GM19397 (cell line): ENCODE results near the gene P2RY2.

ENCODE experiments used
- ATAC-seq: cut with Tn5 transposase; IDR thresholded peaks from one replicate; pipeline ENCODE4 v1.9.1; 2021; ENCODE audit warnings: mild to moderate bottlenecking, moderate library complexity; ENCODE audit not compliant: unreplicated experiment

Gene P2RY2

DNA sequence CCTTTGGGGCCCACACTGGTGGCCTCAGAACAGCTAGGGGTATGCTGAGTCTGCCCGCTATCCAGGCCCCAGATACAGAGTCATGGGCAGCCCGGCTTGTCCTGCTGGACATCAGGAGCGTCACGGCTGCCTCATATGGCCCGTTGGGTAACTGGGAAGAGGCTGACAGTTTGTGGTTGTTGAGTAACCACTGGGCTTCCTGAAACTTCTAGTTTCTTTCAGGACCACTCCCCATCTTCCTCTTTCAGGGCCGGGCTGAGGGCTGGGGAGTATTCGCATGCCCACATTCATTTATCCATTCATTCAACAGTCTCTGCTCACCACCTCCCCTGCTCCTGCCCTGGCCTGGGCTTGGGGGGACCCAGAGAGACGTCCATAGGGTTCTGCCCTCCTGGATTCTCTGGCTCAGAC is 13.4 kb upstream of the P2RY2 start:
- ATAC-seq, result no peak

DNA sequence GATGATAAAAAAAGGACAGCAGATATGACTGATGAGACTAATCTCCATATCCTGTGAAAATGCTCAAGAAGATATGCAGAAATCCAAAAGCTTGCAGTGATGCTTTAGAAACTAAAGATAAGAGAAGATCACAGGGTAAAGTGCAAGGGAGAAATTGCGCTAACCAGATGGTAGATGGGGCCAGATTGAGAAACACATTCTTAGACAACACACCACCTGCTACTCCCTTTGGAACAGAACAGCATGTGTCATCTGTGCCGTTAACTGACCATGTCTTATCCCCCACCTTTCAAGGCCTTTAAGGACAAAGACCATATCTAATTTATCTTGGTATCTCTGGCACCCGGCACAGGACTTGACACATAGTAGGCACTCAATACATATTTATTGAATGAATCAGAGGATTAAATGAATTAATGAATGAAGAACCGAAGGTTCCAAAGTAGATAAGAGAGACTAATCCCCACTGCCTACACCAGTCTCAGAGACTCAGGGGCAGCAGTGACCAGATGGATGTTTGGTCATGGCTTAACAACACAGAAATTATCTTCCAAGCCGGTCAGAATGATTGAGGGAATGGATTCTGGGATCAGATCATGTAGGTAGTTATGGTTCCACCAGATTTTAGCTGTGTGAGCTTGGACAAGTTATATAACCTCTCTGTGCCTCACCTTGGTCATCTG is 12.3 kb upstream of the P2RY2 start:
- ATAC-seq, result no peak

DNA sequence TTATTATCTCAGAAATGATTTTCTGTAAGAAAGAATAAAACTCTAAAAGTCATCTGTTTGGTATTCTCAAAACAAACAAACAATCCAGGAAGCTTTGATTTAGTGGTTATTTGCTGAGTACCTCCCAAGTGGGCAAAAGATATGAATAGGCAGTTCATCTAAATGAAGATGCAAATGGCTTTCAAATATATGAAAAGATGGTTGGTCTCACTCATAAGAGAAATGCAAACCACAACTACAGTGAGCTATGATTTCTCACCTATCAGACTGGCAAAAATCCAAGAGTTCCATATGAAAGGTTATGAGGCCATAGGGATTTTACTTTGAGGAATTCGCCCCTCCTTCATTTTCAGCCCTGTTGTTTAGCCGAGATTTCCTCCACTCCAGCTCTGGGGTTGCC is 11.3 kb upstream of the P2RY2 start:
- ATAC-seq, result no peak

DNA sequence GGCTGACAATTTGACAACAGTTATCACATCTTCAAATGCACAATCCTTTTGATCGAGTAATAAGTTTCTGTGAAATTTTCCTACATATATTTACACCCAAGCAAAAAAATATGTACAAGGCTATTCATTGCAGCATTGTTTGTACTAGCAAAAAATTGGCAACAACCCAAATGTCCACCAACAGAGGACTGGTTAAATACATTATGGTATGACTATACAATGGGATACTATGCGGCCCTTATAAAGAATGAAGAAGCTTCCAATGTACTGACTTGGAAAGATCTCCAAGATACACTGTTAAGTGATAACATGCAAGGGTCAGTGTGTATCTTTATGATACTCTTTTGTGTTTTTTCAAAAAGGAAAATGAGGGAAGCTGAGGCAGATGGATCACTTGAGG is 8.2 kb upstream of the P2RY2 start:
- ATAC-seq, result no peak

DNA sequence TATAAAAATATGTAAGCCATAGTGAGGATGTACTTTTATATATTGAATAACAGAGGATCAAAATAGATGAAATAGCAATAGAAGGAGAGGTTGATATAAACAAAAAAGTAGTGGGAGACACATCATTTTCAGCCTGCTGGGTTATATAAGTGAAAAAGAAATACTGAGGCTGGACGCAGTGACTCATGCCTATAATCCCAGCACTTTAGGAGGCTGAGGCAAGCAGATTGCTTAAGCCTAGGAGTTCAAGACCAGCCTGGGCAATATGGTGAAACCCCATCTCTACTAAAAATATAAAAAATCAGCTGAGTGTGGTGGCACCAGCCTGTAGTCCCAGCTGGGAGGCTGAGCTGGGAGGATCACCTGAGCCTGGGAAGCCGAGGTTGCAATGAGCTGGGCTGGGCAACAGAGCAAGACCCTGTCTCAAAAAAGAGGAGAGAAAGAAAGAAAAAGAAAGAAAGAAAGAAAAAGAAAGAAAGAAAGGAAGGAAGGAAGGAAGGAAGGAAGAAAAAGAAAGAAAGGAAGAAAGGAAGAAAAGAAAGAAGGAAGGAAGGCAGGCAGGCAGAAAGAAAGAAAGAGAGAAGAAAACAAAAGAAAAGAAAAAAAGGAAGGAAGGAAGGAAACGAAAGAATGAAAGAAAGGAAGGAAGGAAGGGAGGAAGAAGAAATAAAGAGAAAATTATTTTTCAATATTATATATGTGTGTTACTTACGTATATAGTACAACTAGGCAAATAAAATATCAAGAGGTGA is 7.0 kb upstream of the P2RY2 start:
- ATAC-seq, result no peak

DNA sequence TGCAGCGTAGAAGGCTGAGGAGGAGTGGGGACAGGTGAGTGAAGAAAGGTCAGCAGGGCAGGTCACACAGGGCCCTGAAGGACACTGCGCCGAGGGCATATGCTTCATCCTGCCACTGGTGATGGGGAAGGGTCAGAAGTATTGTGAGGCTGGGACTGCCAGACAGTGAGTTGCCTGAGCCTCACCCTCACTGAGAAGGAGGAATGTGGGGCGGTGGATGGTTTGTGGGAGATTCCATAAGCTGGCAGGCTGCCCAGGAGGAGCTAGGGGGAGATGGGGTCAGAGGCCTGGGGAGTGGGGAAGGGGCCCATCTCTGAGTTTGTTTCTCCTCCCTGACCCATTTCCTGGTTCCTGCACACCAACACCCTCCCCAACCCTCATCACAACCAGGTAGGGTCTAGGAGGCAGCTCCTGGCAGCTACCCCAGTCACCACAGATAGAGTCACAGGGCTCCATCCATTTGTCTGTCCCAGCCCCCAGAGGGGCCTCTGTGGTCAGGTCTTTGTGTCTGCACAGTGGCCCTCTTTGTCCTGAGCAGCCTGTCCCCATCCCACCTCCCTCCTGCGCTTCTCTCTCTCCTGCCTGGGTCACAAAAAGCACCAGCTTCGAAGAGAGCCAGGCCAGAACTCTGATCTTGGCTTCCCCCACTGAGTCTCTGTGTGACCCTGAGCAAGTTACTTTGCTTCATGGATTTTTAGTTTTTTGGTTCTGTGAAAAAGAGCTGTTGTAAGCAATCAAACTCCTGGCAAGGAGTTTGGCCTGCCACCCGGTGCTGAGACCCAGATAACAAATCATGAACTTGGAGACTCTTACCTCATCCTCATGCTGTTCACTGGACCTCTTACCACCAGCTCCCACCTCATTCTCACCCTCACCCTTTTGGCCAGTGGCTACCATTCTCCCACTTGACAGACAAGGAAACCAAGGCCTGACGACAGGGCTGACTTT is 4.6 kb upstream of the P2RY2 start:
- ATAC-seq, result no peak

DNA sequence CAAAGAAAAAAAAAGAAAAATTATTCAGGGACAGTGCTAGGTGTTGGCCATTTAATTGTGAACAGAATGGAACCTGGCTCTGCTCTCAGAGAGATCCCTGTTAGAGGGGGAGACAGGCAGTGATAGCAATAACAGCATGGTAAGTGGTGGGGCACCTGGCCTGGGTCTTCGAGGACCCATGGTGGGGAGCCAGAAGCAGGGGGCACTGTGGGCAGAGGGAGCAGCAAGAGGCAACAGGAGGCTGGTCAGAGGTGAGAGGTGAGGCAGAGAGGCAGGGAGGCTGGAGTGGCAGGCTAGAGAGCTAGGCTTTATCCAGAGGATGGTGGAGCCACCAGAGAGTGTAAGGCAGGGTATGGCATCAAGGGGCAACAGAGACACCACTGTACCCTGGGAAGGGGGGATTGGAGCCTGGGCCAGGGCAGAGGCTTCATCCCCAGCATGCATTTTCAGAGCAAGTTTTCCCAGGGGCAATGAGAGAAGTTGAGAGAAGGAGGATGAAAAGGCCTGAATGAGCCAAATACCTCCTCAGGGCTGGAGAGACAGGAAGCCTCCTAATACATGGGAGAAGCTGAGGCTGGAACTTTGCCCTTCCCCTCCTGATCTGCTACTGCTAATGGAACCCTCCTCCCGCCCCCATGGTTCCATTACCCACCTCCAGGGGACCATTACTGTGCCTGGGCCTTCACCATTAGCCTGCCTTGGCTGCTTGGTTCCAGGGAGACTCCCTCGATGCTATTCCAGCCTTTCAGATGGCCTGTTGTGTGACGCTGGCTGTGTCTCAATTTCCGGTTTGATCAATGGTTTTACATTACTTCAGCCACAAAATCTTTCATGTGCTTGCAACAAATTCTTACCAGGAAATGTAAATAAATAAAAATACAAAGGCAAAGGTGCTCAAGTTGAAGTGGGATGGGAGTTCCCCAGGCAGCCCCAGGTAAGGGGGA is 2.6 kb upstream of the P2RY2 start:
- no peak for ATAC-seq

DNA sequence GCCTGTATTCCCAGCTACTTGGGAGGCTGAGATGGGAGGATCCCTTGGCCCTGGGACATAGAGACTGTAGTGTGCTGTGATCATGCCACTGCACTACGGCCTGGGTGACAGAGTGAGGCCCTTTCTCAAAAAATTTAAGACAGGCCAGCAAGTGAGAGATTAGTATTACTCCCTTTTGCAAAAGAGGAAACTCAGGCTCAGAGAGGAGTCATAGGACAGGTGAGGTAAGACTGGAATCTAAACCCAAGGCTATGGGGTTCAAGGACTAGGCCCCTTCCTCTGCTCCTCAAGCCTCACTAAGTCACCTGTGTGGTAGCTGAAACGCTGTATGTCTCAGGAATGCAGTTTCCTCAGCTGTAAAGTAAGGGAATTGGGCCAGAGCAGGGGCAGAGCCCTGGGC is 1.6 kb upstream of the P2RY2 start:
- no peak for ATAC-seq

DNA sequence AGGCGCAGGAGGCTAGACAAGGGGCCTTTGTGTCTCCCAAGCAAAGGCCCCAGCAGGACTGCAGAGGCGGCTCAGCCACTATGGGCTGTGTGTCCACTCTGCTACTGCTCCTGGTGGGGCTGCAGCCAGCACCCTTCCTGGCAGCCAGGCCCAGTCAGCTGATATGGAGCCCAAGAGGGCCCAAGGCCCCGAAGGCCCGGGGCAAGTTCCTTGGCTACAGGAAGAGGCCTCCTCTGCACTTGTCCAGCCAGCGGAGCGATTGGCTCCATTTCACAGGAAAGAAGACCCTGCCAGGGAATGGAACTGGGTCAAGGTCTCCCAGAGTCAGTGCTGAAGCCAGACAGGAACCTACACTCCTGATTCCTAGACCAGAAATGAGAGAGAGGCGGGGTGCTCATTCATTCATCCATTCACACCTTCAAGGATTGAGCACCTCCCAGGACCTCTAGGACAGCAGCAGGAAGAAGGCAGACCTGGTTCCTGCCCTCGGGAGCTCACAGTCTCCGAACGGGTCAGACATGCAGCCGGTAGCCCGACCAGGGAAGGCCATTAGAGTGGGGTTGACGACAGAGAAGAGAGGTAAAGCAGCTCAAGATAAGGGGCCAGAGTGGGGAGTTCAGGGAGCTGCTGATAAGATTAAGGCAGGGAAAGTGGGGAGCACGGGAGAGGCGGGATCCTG is 811 bp upstream of the P2RY2 start:
- no peak for ATAC-seq

DNA sequence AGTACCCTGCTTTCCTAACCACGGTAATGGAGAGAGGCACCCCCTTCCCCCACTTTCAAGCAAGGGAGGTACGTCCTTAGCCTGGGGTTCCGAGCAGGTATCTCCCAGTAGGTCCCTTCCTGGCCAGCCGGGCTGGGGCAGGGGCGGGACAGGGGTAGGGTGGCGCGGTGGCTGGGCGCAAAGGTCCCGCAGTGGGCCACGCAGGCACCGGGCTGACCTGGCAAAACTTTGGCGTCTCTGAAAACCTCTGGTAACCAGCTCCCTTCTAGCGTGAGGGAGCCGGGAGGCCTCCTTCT is 323 bp upstream of the P2RY2 start:
- ATAC-seq, result no peak

DNA sequence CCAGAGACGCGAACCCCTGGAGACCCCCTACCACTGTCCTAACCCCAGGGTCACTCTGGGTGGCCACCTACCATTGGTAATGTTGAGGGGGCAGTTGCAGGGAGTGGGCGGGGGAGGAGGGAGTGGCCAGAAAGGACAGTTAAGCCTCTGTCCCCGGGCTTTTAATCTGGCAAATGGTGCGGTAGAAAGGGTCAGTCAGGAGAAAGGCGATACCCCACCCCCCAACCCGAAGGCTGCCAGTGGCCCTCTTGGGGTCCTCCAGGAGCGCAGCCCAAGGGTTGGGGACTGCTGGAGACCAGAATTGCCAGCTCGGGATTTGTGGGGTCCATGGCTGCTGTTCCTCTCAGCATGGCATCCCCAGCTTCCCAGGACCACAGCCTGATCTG is 742 bp downstream of the P2RY2 start:
- no peak for ATAC-seq

DNA sequence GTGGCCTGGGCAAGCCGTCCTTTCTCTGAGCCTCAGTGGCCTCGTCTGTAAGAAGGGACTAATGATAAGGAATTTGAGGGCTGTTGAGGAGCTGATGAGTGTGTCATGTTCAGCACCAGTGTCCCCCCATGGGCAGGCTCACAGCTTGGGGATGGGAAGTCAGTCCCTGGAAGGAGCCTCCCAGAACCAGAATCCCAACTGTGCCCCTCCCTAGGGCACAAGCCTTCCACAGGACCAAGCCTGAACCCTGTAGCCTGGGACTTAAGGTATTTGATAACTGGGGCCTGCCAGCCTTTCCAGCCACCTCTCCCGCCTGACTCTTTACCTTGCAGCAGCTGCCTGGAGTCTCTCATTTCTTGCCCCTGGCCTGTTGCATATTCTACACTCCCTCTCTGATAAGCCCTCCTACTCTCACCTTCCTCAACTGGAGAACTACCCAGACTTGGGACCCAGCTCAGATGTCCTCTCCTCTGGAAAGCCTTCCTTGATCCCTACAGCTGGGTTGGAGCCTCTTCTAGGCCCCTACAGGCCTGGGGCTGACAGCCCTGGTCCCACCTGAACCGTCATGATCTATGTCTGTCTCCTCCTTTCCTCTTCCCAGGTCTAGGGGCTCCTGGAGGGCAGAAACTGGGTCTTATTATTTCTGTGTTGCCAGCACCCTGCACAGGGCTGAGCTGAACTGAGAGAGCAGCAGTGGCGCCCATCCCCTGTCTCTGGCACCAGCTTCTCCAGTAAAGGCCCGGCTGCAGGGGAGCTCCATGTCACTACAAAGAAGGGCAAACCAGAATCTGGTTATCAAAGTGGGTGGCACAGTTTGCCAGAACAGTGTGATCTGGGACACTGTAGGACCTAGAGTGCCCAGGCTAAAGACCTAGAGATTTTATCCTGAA is 1.6 kb downstream of the P2RY2 start:
- no peak for ATAC-seq

DNA sequence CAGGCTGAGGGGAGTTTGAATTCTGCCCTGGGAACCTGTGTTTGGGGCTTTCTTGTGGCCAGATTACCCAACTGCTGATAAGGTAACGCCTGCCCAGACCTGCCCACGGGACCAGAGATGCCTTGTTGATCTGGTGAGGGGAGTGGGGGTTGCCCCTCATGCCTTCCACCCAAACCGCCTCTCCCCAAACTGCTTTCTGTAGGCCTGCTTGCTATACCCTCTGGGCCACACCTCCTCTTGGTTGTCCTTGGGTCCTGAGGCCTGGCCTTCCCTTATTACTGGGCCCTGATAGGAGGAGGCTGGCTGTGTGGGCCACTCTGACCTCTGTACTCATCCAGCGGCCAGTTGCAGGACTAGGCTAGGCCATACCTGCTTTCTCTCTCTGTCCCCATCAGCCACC is 3.4 kb downstream of the P2RY2 start:
- no peak for ATAC-seq

DNA sequence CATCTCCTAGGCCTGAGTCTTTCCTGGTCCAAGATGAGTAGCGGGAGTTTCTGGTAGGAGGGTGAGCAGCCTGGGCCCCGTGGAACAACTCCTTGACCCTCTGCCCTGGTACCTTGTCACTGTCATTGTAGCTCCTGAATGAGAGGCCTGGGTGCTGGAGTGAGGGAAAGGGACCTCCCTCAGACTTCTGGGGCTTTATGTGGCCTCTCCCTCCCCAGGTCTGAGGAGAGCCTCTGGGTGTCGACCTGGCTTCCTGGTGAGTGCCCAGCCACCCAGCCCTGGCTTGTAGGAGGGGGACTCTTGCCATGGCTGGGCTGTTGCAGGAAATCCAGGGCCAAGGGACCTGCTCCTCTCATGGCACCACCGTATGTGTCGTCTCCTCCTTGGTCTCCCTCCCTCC is 3.9 kb downstream of the P2RY2 start:
- no peak for ATAC-seq

DNA sequence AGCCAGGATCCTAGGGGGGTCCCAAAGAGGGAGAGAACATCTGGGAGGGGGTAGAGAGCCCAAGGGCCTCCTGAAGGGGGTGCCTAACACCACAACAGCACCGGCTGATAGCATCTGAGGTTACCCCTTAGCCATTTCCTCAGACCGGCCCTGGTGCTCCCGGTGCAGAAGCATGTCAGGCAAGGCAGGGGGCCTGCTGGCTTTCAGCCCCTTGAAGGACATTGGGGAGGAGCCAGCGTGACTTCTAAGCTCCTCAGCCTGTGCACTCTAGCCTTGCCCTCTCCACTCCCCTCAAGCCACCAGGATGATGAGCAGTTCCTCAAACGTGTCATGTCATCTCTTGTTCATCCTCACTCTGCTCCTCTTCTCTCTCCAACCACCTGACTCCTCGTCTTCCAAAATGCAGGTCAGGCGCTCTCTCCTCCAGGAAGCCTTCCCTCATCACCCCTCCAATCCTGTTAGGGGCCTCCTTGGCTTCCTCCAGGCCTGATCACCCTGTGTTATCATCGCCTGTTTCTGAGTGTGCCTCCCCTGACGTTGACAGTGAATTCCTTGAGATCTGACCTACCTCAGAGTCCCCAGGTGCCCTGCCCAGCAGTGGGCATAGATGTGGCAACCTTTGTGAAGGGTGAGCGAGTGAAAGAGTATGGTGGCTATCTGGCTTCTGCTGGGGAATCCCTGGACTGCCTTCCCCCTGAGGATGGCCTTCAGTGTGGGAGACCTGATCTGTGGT is 6.1 kb downstream of the P2RY2 start:
- ATAC-seq, result no peak

DNA sequence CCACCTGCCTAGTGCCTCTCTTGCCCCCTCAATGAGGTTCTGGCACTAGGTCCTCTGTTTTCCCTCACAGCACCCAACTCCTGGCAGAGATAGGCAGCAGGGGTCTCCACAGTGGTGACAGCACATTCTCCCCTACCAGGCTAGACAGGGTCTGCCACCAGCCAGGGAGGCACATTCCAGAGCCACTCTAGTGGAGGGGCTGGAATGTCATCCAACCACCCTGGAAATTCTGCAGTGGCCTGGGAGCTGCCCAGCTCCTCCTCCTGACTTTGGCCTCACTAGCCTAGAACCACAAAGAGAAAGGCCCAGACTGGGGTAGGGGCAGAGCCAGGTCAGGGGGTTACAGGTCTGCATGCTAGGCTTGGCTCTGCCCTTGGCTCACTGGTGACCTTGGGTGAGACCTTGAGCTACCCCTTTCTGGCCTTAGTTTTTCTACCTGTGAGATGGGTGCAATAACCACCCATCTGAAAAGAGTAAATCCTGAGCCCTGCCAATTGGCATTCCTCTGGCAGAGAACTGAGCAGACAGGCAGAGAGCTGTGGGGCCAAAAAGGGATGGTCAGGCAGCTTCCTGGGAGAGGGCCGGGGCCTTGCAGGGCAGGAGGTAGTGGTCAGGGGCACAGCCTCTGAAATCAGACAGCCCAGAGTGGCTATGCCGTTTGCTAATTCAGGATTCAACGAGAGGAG is 7.1 kb downstream of the P2RY2 start:
- no peak for ATAC-seq

DNA sequence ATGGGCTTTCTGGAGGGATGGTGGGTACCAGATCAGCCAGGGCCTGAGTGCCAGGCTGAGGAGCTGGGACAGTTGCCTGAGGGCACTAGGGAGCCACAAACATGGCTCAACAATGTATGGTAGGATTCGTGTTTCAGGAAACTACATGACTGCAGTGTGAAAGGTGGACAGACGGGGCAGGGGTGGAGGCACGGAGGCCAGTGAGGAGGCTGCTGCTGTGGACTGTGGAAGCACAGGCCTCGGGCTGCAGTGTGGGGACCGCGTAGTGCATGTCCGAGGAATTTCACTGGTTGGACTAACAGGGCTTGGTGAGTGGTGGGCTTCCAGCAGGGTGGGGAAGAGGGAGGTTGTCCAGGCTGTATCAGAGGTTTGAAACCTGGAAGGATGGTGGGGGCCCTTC is 7.8 kb downstream of the P2RY2 start:
- ATAC-seq, result no peak
